GM23248 (cell line): ENCODE data around the gene POLN.

ENCODE experiments used
- EZH2 ChIP-seq: fragments of 200-600 bp; sonication (generic); IDR thresholded peaks from 2 replicates; pipeline ENCODE4 v1.6.1; 2018; ENCODE audit warnings: antibody characterized with exemption, mild to moderate bottlenecking; ENCODE audit not compliant: insufficient read depth, poor library complexity, severe bottlenecking
- EZH2phosphoT487 ChIP-seq: fragments of 200-600 bp; sonication (generic); IDR thresholded peaks from 2 replicates; pipeline ENCODE4 v1.6.1; 2018; ENCODE audit warnings: antibody characterized with exemption, moderate library complexity, mild to moderate bottlenecking, low read depth; ENCODE audit not compliant: insufficient read depth

GRCh38 chr4:2285613-2286381 lies 43.9 kb upstream of the POLN start:
- TF ChIP-seq EZH2 (no peak), EZH2phosphoT487 (no peak)
